AML-193 (cell line): Measurements from ENCODE around the gene WNT9B.
"Not testable (repeated sequence)": the region's sequence is repeated elsewhere in the genome, so short reads cannot be mapped to it uniquely, and the experiment has no call there.

Source experiments
- DNase-seq, 2 experiments: peaks; one replicate each; lab custom pipeline; 2025; lab: John Stamatoyannopoulos, UW

The WNT9B gene

DNA sequence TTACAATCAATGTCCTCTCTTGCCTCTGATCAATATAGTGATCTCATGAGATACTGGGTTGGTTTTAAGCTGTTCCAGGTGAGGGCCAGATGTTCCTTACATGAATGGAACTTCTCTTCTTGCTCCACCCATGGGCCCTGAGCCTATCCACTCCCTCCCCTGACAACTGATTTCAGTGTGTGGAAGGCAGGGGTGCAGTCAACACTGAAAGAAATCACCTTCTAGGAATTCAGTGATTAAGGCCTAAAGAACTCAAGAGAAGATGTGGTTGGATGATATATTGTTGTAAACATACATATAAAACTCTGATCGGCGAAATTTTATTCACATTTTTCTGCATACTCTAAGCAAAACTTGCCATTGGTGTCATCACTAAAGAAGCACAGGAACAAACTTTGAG is 64.8 kb downstream of the WNT9B start:
- no peak for DNase-seq

DNA sequence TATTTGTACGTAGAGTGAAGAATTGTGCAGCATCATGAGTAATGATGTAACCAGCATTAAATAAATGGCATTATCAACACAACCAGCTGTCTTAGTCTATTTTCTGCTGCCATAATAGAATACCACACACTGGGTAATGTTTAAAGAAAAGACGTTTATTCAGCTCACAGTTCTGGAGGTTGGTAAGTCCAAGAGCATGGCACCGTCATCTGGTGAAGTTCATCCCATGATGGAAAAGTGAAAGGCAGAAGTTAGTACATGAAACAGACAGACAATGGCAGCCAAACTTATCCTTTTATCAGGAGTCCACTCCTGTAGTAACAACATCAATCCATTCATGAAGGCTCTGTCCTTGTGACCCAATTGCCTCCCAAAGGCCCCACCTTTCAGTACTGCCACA is 65.2 kb downstream of the WNT9B start:
- no peak for DNase-seq

DNA sequence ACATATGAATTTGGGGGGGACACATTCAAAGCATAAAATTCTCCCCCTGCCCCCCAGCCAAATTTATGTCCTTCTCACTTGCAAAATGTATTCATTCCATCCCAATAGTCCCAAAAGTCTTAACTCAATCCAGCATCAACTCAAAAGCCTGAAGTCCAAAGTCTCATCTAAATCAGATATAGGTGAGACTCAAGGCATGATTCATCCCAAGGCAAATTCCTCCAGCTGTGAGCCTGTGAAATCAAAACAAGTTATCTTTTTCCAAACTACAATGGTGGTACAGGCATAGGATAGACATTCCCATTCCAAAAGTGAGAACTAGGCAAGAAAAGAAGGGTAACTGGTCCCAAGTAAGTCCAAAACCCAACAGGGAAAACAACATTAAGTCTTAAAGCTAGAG is 65.7 kb downstream of the WNT9B start:
- DNase-seq, result no peak

DNA sequence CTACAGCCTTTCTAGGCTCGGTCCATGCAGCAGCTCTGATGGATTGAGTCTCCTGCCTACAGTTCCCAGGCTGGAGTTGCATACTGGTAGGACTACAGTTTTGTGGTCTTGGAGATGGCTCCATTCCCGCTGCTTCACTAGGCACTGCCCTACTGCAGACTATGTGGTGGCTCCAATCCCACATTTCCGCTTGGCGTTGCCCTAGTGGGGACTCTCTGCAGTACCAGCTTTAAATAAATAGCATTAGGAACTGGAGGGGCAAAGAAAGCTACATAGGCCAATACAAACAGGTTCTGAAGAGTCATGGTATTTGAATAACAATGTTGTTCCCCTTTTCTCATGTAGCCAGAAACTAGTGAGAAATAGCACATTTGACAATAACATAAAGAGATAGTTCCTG is 66.1 kb downstream of the WNT9B start:
- no peak for DNase-seq

DNA sequence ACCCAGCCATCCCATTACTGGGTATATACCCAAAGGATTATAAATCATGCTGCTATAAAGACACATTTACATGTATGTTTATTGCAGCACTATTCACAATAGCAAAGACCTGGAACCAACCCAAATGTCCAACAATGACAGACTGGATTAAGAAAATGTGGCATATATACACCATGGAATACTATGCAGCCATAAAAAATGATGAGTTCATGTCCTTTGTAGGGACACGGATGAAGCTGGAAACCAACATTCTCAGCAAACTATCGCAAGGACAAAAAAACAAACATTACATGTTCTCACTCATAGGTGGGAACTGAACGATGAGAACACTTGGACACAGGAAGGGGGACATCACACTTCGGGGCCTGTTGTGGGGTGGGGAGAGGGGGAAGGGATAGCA is 70.6 kb downstream of the WNT9B start:
- not testable (repeated sequence) for DNase-seq

DNA sequence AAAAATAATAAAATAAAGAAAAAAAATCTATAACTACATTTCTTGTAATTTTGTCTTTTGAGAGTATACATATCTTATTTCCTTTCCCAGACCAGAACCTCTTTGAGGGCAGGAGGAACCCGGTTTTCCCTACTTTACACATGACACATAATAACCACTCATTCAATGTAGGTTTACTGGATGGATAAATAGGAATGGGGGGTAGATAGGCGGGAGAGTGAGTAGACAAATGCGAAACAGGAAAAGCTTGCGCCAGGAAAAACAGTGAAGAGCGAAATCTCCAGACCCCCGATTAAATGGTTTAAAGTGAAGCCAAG is 71.1 kb downstream of the WNT9B start:
- no peak for DNase-seq

DNA sequence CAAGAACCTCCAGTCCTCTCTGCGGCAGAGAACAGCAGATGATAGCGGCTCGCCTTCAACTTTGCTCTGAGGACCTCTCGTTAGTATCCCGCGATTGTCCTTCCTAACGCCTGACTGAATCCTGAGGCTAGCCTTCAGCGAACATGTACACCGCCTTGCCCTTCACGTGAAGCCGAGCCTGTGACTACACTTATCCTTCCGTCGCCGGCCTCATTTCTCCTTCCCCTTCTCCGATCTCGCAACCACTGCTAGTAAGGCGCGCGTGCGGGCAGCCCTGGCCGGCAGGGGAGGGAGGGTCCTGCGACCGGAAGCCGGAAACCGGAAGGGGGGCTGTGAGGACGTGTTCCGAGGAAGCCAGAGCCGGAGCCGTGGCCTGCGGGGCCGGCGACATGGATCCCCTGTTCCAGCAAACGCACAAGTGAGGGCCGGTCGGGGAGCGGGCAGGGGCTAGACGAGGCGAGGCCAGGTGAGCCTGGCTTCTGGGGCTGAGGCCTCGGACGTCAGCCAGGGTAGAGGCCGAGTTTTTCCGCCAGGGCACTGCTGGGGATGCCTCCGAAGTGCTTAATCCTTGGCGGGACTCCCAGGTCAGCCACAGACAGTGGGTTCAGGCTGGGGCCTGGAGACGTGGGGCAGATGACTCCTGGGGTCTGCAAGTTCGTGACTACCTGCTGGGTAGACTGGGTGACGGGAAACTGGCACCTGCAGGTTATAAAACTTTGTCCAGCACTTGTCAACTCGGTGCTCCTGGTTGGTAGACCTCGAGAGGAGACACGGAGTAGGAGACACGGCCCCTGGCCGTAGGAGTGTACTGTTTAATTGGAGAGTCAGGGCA is 71.6 kb downstream of the WNT9B start, which contains the start of gene GOSR2:
Gene GOSR2, plus strand, starts transcription at position 357 of the 832 bp plus-strand sequence. Its CDS starts 33 bp downstream, at position 390.
- DNase-seq, result peak; percentile 90 to 93

DNA sequence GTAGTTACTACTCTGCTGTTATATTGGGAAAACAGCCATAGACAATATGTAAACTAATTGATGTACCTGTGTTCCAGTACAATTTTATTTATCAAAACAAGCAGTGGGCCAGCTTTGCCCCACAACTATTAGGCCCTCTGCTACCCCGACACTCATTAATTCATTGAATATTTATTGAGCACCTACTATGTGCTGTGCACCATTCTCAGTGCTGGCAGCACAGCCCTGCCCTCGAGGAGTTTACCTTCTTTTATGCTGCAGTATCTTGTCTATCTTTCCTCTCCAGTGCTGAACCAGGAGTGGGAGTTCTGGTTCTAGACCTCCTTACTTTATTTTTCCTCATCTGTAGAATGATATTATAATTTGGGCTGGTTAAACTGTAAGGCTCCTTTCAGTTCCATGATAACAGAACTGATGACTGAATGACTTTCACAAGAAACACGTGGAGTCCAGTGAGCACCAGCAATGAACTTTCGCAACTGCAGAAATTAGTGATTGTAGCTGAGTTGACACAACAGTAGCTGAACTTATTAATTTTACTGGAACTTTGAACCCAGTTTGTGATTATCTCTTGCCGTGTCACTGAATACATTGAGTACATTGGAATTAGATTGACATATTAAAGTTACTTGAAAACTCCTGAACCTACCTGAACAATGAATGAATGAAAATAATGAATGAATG is 73.9 kb downstream of the WNT9B start:
- DNase-seq, result peak; percentile 47 to 55

DNA sequence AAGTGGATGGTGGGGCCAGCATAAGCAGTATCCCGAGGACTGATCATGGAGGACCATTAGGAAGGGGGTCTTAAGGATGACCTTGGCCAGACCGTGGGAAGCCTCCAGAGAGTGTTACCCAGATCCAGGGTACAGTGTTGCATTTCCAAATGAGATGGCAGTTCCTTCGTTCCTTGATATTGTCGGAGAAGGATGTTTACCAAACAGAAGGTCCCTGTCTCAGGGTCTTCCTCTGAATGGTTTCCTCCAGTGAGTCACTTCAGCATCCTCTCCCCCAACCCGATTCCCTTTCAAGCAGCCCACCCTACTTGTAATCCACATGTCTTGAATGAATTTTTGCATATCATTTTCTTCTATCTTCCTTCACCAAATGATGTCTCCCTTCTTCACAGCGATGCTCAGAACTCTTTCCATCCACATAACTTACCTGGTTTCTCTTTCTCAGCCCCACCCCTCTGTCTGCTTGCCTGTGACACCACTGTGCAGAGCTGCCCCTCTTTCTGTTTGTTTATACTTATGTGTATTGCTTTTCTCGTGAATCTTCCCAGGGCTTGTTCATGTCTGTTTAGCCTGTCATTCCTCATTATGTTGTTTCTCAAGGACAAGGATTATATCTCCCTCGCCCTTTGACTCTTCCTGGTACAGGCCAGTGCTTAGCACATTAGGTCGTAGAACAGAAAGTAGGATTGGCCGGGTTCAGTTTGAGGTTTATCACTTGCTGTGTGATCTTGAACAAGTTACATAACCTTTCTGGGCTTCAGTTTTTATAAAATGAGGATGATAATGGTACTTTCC is 77.3 kb downstream of the WNT9B start:
- no peak for DNase-seq

DNA sequence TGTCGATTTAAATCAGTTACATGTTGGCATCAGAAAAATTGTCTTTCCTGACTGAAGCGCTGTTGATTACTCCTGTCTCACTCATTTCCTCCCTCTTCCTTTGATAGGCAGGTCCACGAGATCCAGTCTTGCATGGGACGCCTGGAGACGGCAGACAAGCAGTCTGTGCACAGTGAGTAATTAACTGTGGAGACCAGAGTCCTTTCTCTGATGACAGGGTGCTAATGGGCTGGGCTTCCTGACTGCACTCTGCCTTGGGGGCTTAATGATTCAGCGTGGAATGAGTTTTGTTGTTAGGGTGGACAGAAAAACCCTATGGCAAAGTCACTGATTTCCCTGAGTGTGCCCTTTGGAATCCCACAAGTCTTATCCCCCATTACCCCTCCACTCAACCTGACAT is 78.0 kb downstream of the WNT9B start:
- DNase-seq, result no peak

DNA sequence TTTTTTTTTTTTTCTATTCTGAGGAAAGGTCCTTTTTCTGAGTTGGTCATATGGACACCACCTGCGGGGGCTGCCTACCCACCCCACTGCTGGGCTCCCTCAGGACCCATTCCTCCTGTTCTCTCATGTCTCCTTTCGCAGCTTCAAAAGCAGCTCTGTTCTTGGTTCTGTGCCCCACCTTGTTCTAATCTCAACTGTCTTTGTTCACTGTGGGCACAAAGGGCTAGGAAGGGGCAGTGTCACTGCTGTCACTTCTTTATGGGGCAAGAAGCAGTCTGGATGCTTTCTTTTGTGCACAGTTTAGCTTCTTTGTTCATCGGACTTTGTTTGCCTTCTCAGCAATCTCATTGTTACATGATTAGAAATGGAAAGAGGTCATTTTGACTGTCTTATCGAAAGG is 78.7 kb downstream of the WNT9B start:
- no peak for DNase-seq

DNA sequence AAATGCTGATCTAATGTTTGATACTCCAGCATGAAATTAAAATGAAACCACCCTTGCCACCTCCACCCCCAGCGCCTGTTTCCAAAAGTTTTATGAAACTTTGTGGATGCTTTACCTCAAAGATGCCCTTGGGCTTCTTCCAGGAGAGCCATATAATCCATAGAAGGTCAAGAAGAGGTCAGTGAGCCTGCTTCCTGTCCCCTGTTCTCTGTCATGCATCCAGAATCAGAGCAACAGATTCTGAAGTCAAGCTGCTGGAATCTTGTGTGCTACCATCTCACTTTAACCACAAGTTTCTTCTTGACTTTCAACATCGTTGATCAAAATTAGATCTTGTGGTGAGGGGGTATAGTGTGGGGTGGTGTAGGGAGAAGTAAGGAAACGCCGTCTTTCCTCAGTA is 80.2 kb downstream of the WNT9B start:
- no peak for DNase-seq

DNA sequence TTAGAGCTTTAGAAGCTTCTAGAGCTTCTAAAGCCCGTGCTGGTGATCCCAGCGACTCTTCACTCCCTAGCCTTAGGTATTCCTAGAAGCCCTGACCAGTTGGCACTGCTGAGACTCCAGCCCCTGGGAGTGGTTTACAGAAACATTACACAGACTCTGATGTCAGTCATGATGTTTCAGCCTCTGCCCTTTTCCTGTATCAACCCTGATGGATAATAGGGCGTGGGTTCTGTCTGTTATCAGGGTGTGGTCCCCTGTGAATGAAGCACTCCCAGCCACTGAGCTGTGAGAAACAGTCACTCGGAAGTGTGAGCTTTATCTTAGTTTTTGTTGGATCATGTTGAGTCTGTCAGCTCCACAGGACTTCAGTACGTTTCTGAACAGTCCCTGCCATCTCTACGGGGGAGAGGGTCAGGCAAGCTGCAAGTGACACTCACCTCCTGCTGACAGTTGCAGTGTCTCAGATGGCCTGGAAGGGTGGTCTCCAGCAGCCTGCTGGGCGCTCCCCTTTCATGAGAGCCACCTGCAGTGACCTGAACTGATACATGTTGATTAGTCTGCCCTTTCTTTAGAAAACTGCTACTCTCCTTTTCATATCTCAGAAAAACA is 84.4 kb downstream of the WNT9B start:
- DNase-seq, result no peak
